Activated CD4-positive, alpha-beta T cell treated with anti-CD3 and anti-CD28 coated beads, Interleukin-2, Interleukin-6, amounts not matched to agents 100 ng/mL and 50 ng/mL, durations not matched to agents 16 hours and 8 hours (primary cell): ENCODE results near the gene FAM53C.
"Not testable (repeated sequence)": the region's sequence is repeated elsewhere in the genome, so short reads cannot be mapped to it uniquely, and the experiment has no call there.

Source experiments
- DNase-seq: peaks from one replicate; pipeline ENCODE4 v3.0.0-alpha.2; 2020

FAM53C gene

GRCh38 chr5:138337685-138338410 is at the start of gene FAM53C:
FAM53C (plus strand) TSS chr5:138338266; CDS start chr5:138341336, 3,070 bp downstream.
- DNase-seq = peak; percentile 95

DNA sequence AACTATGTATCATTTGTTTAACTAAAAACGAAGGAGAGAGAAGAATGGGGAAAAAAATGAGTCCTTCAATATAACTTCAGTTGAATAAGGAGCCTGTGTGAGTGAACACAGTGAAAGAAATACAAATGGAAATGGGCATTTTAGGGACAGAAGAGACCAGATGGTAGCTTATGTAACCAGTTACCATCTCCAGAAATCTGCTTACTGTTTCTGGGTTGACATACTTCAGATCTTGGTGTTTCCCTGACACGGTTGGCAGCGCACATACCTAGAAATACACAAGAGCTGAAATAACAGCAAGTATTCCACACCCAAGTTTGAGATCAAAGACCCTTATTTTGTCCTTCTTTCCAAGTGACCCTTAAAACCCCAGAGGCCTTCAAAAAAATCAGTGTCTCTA is 48.8 kb upstream of the FAM53C start:
- DNase-seq = no peak

DNA sequence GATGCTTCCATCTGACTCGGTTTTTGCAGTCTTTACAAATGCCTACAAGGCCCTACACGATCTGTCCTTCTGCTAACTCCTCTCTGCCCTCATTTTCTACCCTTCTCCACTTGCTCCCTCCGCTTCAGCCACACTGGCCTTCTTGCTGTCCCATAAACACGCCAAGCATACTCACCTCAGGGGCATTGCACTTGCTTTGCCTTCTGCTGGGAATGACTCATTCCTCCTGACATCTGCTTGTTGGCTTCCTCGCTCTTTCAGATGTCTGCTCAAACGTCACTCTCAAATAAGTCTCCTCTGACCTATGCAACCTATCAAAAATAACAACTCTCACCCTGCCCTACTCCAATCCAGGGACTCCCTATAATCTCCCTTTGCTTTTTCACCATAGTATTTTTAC is 34.7 kb upstream of the FAM53C start:
- no peak for DNase-seq

- DNase-seq = no peak
Measured at GRCh38 chr5:138305797-138306196, 32.3 kb upstream of the FAM53C start.

DNA sequence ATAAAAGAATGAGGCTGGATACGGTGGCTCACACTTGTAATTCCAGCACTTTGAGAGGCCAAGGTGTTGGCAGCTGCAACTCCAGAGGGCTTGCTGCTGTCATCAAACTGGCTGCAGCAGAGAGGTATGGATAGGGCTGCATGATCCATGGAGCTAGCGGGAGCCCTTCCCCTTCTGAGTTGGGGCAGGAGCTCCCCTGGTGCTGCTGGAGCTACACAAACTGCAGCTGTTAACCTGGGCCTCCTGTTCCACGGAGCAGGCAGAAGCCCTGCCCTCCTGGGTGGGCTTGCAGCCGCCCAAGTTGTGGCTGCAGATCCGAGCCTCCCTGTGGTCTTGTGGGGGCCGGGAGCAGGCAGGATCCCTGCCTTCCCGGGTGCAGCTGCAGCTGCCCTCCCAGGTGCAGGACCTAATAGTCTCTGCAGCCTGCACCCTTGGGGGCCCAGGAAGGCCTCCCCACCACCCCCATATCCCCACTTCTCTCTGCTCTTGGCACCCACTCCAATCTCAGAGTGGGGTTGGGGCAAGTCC is 22.3 kb upstream of the FAM53C start:
- DNase-seq = no peak

- DNase-seq = no peak
Measured at GRCh38 chr5:138316355-138316754, 21.7 kb upstream of the FAM53C start.

DNA sequence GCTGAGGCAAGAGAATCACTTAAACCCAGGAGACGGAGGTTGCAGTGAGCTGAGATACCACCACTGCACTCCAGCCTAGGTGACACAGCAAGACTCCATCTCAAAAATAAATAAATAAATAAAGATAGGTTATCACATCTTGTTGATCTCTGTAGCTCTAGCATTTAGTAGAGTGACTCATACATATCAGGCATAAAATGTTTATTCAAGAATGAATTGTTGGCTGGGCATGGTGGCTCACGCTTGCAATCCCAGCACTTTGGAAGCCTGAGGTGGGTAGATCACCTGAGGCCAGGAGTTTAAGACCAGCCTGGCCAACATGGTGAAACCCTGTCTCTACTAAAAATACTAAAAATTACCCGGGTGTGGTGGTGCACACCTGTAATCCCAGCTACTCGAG is 19.9 kb upstream of the FAM53C start:
- not testable (repeated sequence) for DNase-seq

DNA sequence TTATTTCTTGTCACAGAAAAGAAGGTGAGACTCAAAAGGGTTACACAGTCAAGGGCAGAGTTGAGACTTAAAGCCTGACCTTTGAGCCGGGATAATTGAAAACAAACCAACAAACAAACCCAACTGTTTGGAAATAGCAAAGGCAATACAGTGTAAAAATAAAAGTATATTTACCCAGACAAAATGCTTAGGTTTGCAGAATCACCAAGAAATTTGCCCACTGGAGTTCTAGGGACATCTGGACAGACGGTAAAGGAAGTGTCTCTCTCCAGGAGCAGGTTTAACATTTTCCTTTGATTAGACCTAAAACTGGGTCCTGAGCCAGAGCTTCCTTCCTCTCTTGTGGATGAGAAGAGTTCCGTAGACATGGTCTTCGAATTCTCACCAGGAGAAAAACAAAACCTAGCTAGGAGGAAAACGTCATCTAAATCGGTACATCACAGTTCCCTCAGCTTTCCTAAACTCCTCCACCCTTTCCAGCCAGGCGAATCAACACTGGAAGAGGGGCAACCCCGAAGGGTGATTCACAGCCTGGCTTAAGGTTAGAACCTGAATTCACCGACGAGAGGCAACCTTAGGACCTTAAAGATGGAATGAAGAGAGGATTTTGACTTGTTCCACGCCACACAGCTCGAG is 7.1 kb upstream of the FAM53C start:
- DNase-seq = no peak

DNA sequence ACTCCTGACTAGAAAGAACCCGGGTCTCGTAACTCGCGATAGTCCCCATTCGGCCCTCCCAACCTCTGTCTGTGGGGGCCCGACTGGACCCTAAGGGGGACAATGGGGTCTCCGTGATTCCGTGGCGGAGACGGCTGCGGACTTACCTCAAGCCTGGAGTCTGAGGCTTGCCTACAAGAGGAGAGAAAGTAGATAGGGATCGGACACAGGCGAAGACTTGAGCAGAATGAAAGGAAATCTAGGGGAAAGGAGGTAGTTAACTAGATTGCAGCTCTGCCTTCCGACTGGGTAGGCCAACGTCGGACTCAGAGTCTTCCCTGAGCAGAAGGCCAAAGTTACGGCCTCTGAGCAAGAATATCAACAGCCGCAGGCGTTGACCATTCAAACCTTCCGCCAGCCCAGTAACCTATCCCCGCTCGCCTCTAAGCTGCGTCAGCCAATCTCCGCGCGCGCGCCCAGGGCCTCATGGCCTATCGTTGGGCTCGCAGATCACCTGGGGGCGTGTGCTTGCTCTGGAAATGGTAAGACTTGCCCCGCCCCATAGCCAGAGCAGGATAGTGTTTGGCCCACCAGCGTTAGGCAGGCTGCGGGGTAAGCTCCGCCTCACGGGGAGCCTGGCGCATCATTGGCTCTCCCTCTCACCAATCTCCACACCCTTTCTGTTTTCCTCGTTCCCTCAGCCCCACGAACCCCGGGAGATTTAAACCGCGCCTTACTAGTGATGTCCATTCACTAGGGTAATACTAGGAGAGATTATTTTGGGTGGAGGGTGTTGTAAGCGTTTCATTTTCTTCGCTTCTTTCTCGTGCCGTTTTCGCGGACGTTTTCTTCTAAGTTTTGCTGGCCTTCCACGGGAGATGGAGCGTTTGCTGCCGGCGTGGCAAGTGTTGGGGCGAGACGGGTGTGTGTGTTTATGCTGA is 6.4 kb upstream of the FAM53C start, which contains the start of gene CDC25C:
TSS of gene CDC25C (minus strand) at position 356 of the 920 bp plus-strand sequence. CDS start 624 bp downstream, outside the sequence.
- DNase-seq = peak; percentile 99

- no peak for DNase-seq
Measured at GRCh38 chr5:138334867-138335447, 3.1 kb upstream of the FAM53C start.

DNA sequence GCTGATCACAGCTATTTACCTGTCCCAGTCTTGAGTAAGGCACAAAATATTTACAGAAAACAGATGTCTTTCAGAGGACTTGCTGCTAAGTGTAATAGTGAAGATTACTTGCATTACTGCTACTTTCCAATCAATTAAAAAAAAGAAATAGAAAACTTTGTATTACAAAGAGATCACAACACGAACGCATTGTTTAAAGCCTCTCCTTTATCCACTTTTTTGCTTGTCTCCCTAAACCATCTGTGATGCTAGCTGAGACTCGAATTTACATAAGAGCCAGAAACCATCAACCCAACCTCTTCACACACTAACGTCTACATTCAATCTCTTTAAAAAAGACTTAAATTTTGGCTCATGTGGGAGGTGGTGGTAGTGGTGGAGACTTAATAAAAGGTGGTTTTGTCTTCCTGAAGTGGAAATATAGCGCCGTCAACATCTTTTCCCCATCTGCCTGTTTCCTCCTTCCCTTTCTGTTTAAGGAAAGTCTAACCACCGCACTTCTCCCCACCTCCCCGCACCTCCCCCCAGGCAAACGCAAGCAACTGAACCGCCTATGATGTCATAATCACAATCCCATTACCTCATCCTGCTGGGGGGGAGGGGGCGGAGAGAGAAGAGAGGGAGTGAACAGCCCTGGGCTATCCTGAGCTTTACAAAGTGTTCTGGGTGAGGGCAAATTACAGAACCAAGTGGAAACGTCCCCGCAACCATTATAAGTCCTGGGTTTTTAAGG is 948 bp upstream of the FAM53C start:
- DNase-seq = no peak

DNA sequence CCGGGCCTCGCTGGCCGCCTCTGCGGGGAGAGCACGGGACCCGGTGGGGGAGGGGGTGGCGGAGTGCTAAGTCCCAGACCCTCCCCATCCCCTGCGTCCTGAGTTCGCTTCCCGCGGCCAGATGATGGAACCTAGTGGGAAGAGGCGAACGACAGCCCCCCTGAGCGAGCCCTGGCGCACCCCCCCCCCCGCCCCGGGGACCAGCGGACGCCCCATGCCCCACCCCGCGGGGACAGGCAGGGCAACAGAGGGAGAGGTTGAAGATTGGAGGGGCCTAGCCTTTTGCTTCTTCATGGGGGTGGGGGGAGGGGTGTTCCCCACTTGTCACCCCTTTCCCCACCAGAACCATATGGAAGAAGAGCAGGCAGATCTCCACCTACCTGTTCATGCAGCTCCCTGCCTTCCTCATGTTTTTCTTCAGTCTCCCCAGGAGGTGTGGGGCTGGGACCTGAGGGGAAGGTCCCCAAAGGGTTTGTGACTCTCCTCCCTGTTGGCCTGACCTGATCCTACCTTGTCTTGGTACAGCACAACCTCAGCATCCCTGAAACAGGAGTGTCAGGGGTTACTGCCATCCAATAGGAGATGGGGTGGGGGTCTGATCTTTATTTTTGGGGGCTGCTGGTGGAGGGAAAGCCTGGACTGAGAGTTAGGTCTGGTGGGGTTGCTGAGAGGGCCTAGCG is 485 bp downstream of the FAM53C start:
- peak; percentile 27 for DNase-seq

DNA sequence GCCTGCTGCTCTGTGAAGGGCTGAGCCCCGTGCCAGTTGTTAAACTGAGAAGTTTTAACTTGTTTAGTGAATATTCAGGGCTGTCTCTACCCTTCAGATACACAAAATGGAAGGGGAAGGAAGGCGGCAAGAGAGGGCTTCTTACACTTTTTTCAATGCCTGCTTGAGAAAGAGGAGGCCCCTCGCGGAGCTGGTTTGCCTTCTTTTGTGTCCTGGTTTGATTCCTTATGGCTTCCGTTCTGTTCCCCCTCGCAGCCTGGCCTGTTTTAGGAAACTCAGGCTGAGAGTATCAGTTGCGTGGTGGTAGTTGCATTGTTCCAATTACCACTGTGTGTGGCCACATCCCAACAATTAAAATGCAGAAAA is 1.0 kb downstream of the FAM53C start:
- DNase-seq = no peak

GRCh38 chr5:138339464-138339863 is 1.4 kb downstream of the FAM53C start:
- no peak for DNase-seq

- no peak for DNase-seq
Measured at GRCh38 chr5:138340008-138340407, 1.9 kb downstream of the FAM53C start.

DNA sequence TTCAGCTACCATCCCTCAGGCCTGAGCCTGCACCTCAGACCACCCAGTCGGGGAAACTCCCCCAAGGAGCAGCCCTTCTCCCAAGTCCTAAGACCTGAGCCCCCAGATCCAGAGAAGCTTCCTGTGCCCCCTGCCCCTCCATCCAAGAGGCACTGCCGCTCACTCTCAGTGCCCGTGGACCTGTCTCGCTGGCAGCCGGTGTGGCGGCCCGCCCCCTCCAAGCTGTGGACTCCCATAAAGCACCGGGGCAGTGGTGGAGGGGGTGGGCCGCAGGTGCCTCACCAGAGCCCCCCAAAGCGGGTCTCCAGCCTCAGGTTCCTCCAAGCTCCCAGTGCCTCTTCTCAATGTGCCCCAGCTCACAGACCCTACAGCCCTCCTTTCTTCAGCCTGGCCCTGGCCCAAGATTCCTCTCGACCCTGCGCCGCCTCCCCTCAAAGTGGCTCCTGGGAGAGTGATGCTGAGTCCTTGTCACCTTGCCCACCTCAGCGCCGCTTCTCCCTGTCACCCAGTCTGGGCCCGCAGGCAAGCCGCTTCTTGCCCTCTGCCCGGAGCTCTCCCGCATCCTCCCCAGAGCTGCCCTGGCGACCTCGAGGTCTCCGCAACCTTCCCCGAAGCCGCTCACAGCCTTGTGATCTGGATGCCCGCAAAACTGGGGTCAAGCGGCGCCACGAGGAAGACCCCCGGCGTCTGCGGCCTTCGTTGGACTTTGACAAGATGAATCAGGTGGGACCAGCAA is 7.0 kb downstream of the FAM53C start:
- no peak for DNase-seq

- no peak for DNase-seq
Measured at GRCh38 chr5:138346889-138347288, 8.8 kb downstream of the FAM53C start.

DNA sequence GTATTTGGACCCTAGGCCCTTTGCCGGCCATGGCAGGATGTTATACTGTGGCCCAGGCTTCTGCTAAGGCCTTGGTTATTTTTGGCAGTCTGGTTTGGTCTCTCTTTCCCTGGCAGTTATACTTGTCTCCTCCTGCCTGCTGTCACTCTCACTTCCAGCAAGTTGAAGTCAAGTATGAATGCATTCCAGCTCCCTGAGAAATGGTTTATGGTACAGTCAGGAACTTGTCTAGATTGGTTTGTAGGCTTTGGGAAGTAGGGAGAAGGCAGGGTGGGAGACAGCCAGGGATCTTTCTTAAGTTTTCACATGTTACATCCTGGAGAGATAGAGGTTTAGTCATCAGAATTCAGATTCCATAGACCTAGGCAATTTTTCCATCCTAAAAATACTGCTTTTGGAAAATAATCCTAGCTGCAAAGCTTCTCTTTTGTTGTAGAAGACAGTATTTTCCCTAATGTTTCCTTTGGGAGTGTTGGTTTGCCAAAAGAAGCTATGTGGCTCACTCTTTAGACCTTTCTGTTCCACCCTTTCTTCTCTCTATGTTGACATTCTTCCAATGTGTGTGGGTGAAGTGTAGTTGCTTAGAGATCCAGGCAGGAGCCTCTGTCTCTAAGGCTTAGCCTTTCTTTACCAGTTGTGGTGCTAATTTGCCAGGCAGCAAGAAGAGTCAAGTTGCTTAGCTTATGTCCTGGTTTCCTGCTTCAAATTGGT is 11.9 kb downstream of the FAM53C start:
- no peak for DNase-seq

- DNase-seq = no peak
Measured at GRCh38 chr5:138350563-138350890, 12.5 kb downstream of the FAM53C start.

GRCh38 chr5:138351056-138351455 is 13.0 kb downstream of the FAM53C start:
- DNase-seq = no peak
